Measurements from ENCODE around the gene RALBP1. TPM values are rescaled to one million over a fixed set of nuclear protein-coding genes. Genes with fewer than 3 reads are reported as not detected.
A peak's percentile ranks its signal among the peaks of the same experiment; 100 is the strongest.

Gene RALBP1
- total RNA-seq, 1 experiment from 2014 or later = 65.3 TPM

DNA sequence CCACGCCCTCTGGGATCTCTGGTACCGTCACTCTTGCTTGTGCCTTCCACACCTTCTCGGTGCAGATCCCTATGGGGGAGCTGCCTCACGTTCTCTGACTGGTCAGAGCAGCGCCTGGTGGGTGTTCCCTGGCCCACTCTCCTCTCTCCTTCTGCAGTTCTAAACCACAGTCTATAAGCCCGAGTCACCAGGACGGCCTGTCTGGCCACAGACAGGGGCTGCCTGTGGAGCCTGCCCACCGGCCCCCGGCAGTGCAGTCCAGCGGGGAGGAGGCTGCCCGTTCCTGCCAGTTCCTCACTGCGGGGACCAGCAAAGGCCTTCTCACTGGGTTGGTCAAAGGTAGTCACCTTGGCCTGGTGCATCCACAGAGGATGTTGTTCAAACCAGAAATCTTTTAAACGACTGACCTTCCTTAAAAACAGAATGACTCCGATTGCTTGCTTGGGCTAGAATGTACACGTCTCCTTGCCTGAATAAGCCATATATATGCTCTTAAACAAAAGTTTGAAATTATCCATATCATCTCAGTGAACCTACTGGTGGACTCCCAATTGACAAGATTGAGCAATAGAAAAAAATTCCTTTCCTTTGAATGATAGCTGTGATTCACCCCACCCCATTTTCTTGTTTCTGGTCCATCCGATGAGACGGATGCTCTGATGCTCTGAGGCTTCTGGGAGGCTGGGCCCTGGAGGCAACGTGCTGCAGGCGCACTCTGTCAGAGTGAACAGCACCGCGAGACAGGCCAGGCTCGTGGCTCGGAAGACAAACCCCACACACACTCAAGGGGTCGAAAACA lies 61.2 kb downstream of the RALBP1 start:
- in situ Hi-C loops (cut with HindIII; ENCODE audit: low sequenced_read_pairs) = no loop called here
- no peak for DNase-seq (ENCODE audit: low spot score)

- in situ Hi-C loops (cut with HindIII; ENCODE audit: low sequenced_read_pairs) = no loop called here
- no peak for DNase-seq (ENCODE audit: low spot score)
Measured at GRCh38 chr18:9537677-9538076, 62.4 kb downstream of the RALBP1 start.

DNA sequence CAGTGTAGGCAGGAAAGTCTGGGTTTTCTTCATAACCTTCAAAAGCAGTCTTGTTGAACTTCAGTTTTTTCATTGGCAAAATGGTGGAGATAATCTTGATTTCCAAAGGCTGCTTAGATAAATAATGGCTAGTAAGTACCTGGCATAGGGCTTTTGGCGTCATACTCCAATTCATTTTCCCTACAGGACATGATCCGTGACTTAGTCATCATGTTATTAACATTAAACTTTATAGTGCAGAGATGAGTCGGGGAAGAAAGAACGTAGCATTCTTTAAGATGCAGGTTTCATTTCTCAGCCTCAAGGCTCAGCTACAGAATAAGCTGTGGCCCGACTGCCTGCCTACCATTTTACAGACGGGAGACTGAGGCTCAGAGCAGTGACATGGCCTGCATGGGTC lies 64.0 kb downstream of the RALBP1 start:
- no peak for DNase-seq (ENCODE audit: low spot score)
- in situ Hi-C loops (cut with HindIII; ENCODE audit: low sequenced_read_pairs) = no loop called here

DNA sequence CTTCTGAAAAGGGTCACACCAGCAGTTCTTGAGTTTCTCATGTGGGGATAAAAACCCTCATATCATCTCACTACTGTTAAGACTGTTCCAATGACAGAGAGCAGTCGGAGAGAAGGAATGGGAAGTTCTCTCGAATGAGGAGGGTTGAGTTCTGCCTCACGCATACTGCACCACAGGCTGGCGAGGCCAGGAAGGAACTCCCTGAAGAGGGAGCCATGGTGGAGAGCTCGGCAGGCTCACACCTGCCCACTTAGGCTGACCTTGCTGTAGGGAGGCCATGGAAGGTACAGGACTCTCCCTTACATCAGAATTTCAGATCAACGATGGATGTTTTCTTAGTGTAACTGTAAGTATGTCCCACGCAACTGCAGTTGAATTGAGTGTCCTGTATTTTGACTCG lies 64.6 kb downstream of the RALBP1 start:
- in situ Hi-C loops (cut with HindIII; ENCODE audit: low sequenced_read_pairs) = no loop called here
- no peak for DNase-seq (ENCODE audit: low spot score)

DNA sequence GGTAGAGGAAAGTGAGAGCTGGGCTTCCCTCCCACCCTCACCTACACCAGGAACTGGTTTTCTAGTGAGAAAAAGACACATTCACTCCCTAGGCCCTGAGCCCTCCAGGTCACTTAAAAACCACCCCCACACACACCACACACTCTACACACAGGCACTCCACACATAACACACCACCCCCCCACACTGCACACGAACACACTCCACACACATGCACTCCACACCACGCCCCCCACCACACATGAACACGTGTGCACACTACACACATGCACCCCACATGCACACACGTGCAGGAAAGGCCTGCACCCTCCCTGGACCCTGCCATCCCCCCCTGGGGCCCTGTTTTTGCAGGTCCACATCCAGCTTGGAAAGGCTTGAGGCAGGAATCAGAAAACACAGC lies 67.6 kb downstream of the RALBP1 start:
- DNase-seq (ENCODE audit: low spot score) = no peak

GRCh38 chr18:9545029-9545428 lies 69.7 kb downstream of the RALBP1 start:
- no peak for DNase-seq (ENCODE audit: low spot score)
- in situ Hi-C loops (cut with HindIII; ENCODE audit: low sequenced_read_pairs) = no loop called here

More for the DNA sequence above, 67.6 kb downstream of the RALBP1 start:
- in situ Hi-C loops (cut with HindIII; ENCODE audit: low sequenced_read_pairs) = no loop called here

- in situ Hi-C loops (cut with HindIII; ENCODE audit: low sequenced_read_pairs) = no loop called here
- no peak for DNase-seq (ENCODE audit: low spot score)
Measured at GRCh38 chr18:9546468-9546867, 71.2 kb downstream of the RALBP1 start.

- in situ Hi-C loops (cut with HindIII; ENCODE audit: low sequenced_read_pairs) = no loop called here
Measured at GRCh38 chr18:9547782-9548181, 72.5 kb downstream of the RALBP1 start.

DNA sequence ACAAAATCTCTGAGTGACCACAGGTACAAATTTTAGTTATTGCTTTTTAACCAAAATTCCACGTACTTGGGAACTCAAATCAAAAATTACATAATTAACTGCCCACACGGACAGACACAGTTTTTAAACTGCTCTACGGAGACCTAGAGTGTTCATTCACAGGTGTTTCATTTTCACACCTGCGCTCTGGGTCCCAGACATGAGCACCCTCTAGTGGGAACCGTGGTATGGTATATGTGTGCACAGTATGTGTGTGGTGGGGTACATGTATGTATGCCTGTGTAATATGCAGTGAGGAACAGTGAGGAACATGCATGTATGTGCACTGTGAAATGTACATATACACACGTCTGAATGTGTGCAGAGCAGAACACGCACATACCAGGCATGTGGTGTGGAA lies 74.1 kb downstream of the RALBP1 start:
- peak; percentile 24 for DNase-seq (ENCODE audit: low spot score)
- in situ Hi-C loops (cut with HindIII; ENCODE audit: low sequenced_read_pairs) = no loop called here

More at GRCh38 chr18:9547782-9548181, 72.5 kb downstream of the RALBP1 start:
- no peak for DNase-seq (ENCODE audit: low spot score)

GRCh38 chr18:9550429-9550828 lies 75.1 kb downstream of the RALBP1 start:
- in situ Hi-C loops (cut with HindIII; ENCODE audit: low sequenced_read_pairs) = no loop called here
- no peak for DNase-seq (ENCODE audit: low spot score)

- DNase-seq (ENCODE audit: low spot score) = no peak
- in situ Hi-C loops (cut with HindIII; ENCODE audit: low sequenced_read_pairs) = no loop called here
Measured at GRCh38 chr18:9552191-9552590, 76.9 kb downstream of the RALBP1 start.

- no peak for DNase-seq (ENCODE audit: low spot score)
- in situ Hi-C loops (cut with HindIII; ENCODE audit: low sequenced_read_pairs) = no loop called here
Measured at GRCh38 chr18:9552616-9553015, 77.3 kb downstream of the RALBP1 start.

GRCh38 chr18:9557250-9557943 lies 82.1 kb downstream of the RALBP1 start:
- in situ Hi-C loops (cut with HindIII; ENCODE audit: low sequenced_read_pairs) = no loop called here
- no peak for DNase-seq (ENCODE audit: low spot score)

DNA sequence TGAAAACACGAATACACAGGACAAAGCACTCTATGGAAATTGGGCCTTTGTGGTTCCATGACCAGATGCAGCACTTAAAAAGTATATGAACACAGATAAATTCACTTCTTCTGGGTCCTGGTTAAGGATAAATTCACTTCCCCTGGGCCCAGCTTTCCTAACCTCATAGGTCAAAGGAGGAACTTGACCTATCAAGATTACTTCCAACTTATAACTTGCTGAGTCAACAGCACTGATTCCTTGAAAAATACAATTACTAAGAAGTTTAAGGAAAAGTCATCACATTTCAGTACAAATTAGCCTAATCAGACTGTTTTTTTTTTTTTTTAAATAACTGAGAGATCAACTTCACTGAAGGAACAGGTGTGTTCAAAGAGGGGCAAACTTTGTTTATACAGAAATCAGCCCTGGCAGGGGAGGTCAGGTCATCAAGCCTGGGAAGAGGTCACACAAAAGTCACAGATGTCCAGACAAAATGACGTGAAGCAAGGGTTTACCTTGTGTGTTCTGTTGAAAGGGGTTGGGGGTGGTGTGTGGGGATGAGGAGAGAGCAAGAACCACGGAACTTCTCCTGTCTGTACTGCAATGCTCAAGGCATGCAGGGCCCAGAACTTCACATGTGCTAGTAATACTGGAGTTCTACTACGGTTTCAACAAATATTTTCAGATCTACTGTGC lies 83.2 kb downstream of the RALBP1 start:
- in situ Hi-C loops (cut with HindIII; ENCODE audit: low sequenced_read_pairs) = no loop called here

GRCh38 chr18:9559253-9559652 lies 83.9 kb downstream of the RALBP1 start:
- DNase-seq (ENCODE audit: low spot score) = no peak

More for the DNA sequence above, 83.2 kb downstream of the RALBP1 start:
- DNase-seq (ENCODE audit: low spot score) = no peak

DNA sequence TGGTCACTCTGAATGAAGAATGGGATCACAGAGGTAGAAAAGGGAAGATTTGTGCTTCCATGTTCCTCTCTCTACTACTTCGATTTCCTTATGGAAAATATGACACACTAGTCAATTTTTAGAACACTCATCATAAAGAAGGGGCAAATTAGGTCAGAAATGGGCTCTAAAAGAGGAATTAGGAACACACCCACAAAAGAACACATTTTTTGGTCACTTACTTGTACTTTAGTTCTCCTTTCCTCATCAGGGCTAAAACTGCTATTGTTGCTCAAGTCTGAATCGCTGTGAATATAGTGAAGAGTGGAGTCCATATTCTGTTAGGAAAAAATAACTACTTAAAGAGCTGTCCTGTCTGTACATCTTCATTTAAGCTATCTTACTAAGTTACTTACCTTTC lies 86.4 kb downstream of the RALBP1 start:
- DNase-seq (ENCODE audit: low spot score) = no peak
- in situ Hi-C loops (cut with HindIII; ENCODE audit: low sequenced_read_pairs) = no loop called here

More at GRCh38 chr18:9559253-9559652, 83.9 kb downstream of the RALBP1 start:
- in situ Hi-C loops (cut with HindIII; ENCODE audit: low sequenced_read_pairs) = no loop called here

- DNase-seq (ENCODE audit: low spot score) = no peak
- in situ Hi-C loops (cut with HindIII; ENCODE audit: low sequenced_read_pairs) = no loop called here
Measured at GRCh38 chr18:9562584-9562983, 87.3 kb downstream of the RALBP1 start.

GRCh38 chr18:9563331-9563730 lies 88.0 kb downstream of the RALBP1 start:
- in situ Hi-C loops (cut with HindIII; ENCODE audit: low sequenced_read_pairs) = no loop called here
- no peak for DNase-seq (ENCODE audit: low spot score)

GRCh38 chr18:9565407-9565806 lies 90.1 kb downstream of the RALBP1 start:
- DNase-seq (ENCODE audit: low spot score) = no peak
- in situ Hi-C loops (cut with HindIII; ENCODE audit: low sequenced_read_pairs) = no loop called here

DNA sequence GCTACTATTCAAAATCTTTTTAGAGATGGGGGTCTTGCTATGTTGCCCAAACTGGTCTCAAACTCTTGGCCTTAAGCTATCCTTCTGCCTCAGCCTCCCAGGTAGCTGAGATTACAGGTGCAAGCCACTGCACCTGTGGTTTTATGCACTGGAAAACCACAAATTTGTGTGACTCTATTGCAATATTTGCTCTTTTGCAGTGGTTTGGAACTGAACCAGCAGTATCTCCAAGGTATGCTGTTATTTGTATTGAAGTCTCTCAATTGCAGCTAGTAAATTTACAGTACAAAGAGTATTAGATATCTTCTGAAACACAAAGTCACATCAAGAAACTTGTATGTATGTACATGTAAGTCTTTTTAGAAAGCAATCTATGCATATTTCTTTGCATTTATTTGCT lies 92.9 kb downstream of the RALBP1 start:
- in situ Hi-C loops (cut with HindIII; ENCODE audit: low sequenced_read_pairs) = no loop called here
- no peak for DNase-seq (ENCODE audit: low spot score)
